ENCODE measurements around the gene TBC1D22A.

DNA sequence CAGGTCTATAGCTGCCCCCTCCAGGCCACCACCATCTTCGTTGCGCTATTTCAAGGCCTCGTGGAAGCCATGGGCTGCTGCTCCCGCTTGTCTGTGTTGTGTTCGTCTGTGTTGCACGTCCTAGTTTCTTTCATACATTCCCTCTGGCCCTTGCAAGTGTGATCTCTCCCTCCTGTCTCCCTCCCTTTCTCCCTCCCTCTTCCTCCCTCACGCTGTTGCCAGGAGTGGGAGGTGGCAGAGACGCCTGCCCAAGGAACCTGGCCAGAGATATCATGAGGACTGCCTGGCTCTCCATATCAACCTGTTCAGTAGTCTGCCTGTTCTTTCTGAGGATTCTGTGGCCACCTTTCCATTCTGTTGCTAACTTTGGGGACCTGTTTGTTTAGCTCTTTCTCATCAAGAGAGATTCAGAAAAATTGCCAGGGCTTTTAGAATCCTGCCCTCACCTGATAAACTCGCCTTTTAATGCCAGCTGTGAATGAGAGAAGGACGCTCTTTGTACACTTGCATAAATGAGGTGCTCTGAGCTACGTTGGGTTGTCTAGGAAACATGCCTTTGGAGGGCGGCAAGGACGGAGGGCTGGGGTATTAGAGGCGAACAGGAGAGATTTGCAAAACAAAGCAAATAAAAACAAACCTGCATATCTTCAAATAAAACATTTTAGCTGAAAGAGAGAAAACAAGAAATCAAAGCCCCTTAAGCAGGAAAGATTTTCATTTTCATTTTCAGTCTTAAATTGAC lies 185.2 kb downstream of the TBC1D22A start:
- no peak for TF ChIP-seq CTCF (IDR thresholded peaks at IDR 0.05)
- no peak for TF ChIP-seq POLR2A (IDR thresholded peaks at IDR 0.05)
